GM18508 (cell line): Measurements from ENCODE around the gene UCMA.
A peak's percentile ranks its signal among the peaks of the same experiment; 100 is the strongest.

Source experiments
- ATAC-seq: cut with Tn5 transposase; IDR thresholded peaks from one replicate; pipeline ENCODE4 v1.9.1; 2021; ENCODE audit warnings: moderate number of reproducible peaks; ENCODE audit not compliant: insufficient read depth, unreplicated experiment

Gene UCMA

DNA sequence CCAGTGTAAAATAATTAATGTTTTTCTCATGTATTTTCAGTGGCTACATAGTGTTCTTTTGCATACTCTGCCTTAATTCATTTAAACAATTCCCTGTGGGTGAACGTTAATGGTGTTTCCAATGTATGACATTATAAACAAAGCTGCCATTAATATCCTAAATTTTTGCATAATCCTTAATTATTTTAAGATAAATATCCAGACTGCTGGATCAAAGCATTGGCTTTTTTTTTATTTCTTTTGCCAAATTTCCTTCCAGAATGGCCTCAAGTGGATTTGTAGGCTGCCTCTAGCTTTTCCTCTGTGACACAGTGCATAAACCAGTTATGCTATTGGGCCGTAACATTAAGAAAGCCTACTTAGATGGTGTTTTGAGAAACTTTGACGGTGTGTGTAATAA, 43.4 kb downstream of the UCMA start:
- no peak for ATAC-seq

DNA sequence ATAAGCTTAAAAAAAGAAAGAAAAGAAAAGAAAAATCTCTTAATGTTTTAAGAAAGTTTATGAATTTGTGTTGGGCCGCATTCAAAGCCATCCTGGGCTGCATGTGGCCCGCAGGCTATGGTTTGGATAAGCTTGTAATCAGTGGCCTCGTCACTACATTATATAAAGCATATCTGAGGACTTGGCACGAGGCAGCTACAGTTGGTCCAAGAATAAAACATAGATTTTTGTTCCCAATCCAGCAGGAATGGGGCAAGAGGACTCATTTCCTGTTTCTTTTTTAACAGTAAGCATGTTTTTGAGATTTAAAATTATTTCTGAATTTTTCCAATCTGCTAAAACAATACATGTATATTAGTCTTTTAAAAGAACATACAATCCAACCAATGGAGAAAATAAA, 44.2 kb downstream of the UCMA start:
- ATAC-seq, result no peak

DNA sequence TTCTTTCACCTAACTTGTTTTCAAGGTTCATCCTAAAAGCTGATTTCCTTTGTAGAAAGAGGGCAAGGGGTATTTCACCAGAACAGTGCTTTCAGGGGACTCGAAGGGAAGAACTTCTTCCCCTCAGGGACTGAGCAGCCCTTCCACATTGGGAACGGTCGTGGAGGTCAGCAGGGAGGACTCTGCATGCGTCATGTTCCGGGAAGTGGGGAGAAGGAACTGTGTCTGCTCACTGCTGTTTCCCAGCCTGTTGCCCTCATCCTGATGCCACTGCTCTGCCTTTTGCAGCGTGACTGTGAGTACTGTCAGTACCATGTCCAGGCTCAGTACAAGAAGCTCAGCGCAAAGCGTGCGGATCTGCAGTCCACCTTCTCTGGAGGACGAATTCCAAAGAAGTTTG, 45.6 kb downstream of the UCMA start:
- no peak for ATAC-seq

DNA sequence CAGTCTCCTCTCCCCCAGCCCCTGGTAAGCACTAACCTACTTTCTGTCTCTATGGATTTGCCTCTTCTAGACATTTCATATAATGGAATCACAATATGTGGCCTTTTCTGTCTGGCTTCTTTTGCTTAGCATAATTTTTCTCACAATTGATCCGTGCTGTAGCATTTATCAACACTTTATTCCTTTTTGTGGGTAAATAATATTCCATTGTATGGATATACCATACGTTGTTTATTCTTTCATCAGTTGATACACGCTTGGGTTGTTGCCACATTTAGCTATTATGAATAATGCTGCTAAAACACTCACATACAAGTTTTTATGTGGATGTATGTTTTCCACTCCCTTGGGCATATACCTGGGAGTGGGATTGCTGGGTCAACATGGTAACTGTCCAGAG, 47.0 kb downstream of the UCMA start:
- no peak for ATAC-seq

DNA sequence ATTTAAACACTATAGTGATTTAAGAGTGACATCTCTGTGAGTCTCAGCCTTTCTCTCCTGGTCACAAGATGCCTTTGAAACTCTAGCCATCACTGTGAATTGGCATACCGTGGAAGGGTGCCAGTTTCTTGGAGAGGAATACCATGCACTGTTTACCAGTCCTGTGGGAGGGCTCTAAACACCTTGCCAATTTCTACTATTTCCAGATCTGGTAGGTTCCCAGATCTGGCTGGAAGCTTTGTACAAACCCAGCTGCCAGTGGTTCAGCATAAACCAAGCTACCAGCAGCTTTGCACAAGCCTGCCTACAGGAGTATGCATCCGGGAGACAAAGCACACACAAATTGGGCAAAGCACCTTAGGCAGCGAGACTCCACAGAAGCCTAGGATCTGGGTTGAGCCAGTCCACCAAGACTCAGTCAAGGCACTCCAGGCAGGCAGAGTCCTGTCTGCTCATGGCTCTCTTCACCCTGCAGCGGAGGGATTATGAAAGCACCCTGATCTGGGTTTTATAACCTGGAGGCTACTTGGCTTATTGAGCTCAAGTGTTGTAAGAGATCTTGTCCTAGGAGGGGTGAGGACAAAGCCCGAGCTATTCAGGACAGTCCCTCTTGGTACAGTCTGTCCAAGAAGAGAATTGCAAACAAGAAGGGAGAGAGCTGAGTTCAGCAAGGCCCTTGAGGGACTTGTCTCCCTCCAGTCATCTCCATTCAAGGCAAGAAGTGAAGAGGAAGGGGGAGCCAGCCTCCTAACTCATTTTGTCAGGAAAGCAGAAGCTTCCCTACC, 49.3 kb downstream of the UCMA start:
- no peak for ATAC-seq

DNA sequence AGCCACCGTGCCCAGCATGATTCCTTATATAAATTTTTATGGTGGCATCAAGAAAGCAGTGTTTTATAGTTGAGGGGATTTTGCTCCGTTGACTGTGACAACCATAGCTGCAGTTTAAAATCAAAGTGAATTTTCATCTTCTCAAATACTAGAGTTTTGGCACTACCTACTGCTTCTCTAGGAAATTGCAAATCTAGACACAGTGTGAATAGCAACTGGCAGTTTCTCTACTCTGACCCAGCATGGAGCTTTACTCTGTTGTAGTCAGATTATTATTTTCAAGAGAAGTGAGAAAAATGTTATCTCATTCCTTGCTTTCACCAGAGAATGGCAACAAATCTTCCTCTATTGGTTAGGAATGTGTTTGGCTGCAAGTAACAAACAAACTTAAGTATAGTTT, 49.9 kb downstream of the UCMA start:
- no peak for ATAC-seq

DNA sequence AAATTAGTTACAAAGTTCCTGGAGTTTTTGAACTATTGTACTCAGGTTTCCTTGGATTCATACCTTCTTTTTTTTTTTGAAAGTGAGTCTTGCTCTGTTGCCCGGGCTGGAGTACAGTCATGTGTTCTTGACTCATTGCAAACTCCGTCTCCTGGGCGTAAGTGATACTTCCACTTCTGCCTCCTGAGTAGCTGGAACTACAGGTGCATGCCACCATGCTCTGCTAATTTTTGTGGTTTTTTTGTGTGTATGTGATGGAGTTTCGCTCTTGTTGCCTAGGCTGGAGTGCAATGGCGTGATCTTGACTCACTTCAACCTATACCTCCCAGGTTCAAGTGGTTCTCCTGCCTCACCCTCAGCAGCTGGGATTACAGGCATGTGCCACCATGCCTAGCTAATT, 50.5 kb downstream of the UCMA start:
- peak; percentile 33 for ATAC-seq

DNA sequence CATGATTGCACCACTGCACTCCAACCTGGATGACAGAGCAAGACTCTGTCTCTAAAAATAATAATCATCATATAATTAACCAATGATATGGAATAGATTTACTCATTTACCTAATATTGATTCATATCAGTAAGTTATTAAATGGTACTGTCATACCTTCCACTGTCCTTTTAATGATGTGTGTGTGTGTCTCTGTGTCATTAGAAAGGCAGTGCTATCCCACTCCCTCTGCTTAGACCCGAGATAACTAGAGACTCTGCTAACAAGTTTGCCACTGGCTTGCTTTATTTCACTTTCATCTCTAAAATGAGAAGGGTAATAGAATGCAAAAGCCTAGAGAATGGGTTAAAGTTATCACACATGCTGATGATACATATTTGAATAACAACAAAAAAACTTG, 51.8 kb downstream of the UCMA start:
- ATAC-seq, result no peak

DNA sequence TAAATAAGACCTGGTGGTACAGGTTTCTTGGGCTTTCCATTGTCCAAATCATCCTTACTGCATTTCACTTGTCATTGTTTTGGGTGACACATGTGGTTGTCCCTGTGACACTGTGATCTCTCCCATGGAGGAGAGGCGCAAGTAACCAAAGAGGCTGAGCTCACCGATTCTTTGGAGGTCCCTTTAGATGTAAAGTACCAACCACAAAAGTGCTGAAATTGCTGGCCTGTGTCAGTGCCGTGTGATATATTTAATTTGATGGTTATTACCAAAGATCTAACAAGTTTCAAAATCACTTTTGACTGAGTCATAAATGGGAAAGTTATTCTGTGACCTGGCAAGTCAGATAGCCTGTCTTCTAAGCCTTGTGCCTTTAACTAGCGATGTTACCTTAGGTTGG, 53.4 kb downstream of the UCMA start:
- ATAC-seq, result no peak

DNA sequence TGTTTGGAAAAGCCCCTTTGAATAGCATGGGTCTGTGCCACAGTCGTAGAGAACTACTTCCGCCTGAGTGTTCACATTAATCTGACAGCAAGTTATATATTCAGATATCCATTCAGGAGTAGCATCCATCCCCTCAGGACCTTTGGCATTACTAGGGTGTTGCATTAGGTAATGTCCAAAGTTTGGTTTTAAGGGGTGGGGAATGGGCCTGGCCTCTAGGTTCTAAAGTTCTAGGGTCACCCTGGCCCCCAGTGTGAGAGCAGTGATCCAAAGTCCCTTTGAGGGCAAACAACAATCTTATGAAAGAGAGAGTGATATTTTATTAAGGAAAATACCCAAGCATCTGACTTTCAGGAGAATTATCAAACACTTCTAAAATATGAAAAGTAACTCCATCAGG, 60.6 kb downstream of the UCMA start:
- ATAC-seq, result no peak
